Skeletal muscle tissue (tissue), 4 donors: Measurements from ENCODE around the gene DGKI. TPM values are rescaled to one million over a fixed set of nuclear protein-coding genes. Genes with fewer than 3 reads are reported as not detected.

Experiments used
- H3K27ac ChIP-seq: one replicate; pipeline ENCODE4 v1.7.0; 2013; ENCODE audit warnings: mild to moderate bottlenecking, low read depth, low read length, inconsistent platforms
- H3K27me3 ChIP-seq, 3 donors: one replicate each; pipeline ENCODE4 v1.7.0; 2013; ENCODE audit warnings: low read length in 3 of 3; ENCODE audit not compliant: control insufficient read depth in 3 of 3, insufficient read depth in 3 of 3
- H3K36me3 ChIP-seq, 3 donors: one replicate each; pipeline ENCODE4 v1.7.0; 2013; ENCODE audit warnings: low read length in 3 of 3; ENCODE audit not compliant: control insufficient read depth in 3 of 3, insufficient read depth in 3 of 3
- H3K4me1 ChIP-seq, 3 donors: one replicate each; pipeline ENCODE4 v1.7.0; 2013; ENCODE audit warnings: low read length in 3 of 3, mild to moderate bottlenecking in 3 of 3; ENCODE audit not compliant: control insufficient read depth in 3 of 3, insufficient read depth in 3 of 3
- H3K4me3 ChIP-seq, 3 donors: one replicate each; pipeline ENCODE4 v1.7.0; 2013; ENCODE audit warnings: low read length in 3 of 3
- H3K9ac ChIP-seq, 3 donors: one replicate each; pipeline ENCODE4 v1.7.0; 2013; ENCODE audit warnings: low read length in 3 of 3, mild to moderate bottlenecking in 3 of 3, moderate library complexity in 2 of 3, low read depth in 1 of 3
- H3K9me3 ChIP-seq, 3 donors: one replicate each; pipeline ENCODE4 v1.7.0; 2013; ENCODE audit warnings: low read length in 3 of 3; ENCODE audit not compliant: control insufficient read depth in 3 of 3
- total RNA-seq: library from RNA; depleted of rRNA; stranded (reverse); fragments of >200 nt; gene quantifications from one replicate; pipeline ENCODE4 v1.2.3, GENCODE V29; 2014
- donor health status: Osteomylitis.

DGKI gene
- total RNA-seq, 1 donor from 2014 or later = 1.0 TPM

DNA sequence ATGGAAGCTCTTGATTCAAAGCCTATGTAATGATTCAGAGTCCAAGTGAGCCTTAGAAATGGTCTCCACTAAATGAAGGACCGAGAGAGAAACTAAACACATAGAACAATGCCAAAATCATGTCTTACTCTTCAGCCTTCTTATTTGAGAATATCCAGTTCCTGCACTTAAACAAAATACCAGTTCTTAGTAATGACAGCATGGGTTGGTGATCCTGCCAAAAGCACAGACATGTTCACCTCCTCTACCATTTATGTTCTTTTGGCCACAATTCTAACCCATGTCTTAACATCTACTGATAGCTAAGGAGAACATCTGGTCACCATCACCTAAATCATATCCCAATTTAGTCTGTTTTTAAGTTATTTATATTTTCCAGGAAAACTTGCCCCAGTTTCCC lies 263.6 kb downstream of the DGKI start:
- H3K36me3 ChIP-seq = no peaks in the 10 kb centered on the region
- peaks cover 0 to 3% (median 0%) of the 10 kb centered on the region in 3 donors for H3K27me3 ChIP-seq
- no peak overlapping the region for H3K4me3 ChIP-seq
- no peak overlapping the region for H3K9ac ChIP-seq
- H3K27ac ChIP-seq = no peak overlapping the region
- H3K9me3 ChIP-seq = no peaks in the 10 kb centered on the region
- H3K4me1 ChIP-seq = no peaks in the 10 kb centered on the region

DNA sequence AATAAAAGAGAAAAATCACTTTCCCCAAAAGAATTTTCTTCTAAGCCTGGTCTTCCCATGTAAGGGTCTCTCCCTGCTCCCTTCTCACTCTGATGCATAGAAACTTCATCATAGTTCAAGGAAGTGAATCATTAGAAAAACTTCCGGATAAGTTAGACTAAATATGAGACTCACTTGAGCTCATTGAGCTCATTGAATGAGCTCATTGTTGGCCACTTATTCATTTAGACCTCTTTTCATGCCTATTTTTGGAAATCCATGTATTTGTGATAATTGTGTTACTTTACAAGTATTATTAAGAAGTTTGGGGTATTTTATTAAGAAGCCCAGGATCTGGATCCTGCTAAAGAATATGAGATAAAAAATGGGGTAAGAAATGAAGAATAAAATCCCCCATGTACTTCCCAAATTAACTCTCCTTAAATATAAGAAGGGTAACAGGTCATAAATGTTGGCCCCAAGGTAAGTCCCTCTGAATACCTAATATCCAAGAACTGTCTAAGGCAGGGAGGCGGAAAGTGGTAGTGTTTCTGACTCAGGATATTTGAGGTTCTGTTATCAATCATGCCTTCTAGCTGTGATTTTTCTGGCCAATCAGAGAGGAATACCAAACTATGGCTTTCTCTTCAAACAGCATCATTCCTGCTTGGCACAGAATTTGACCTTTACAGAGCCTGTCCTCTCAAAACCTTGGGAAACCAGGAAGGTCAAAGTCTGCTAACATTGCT lies 266.7 kb downstream of the DGKI start:
- Histone ChIP-seq H3K4me1 (no peaks in the 10 kb centered on the region), H3K27ac (no peak overlapping the region), H3K27me3 (peaks cover 0 to 3% (median 0%) of the 10 kb centered on the region in 3 donors), H3K9me3 (no peaks in the 10 kb centered on the region), H3K9ac (no peak overlapping the region), H3K36me3 (no peaks in the 10 kb centered on the region), H3K4me3 (no peak overlapping the region)

DNA sequence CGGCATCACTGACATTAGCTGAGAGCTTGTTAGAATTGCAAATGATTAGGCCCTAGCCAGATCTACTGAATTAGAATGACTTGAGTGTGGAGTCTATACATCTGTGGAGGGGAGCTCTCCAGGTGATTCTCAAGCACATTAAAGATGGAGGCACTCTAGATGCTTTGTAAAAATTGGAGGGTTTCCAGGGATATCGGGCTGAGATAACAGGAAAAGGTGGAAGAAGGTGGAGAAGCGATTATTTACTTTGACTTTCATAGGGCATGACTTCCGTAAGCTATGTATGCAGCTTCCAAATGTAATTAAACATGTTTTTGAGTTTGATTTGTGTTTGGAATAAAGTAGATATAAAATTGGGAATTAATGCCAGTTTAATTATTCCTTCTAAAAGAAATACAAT lies 268.2 kb downstream of the DGKI start:
- no peak overlapping the region for H3K9ac ChIP-seq
- no peak overlapping the region for H3K27ac ChIP-seq
- H3K36me3 ChIP-seq = no peaks in the 10 kb centered on the region
- no peak overlapping the region for H3K4me3 ChIP-seq
- peaks cover 0 to 3% (median 0%) of the 10 kb centered on the region in 3 donors for H3K27me3 ChIP-seq
- H3K4me1 ChIP-seq = no peaks in the 10 kb centered on the region
- no peaks in the 10 kb centered on the region for H3K9me3 ChIP-seq

DNA sequence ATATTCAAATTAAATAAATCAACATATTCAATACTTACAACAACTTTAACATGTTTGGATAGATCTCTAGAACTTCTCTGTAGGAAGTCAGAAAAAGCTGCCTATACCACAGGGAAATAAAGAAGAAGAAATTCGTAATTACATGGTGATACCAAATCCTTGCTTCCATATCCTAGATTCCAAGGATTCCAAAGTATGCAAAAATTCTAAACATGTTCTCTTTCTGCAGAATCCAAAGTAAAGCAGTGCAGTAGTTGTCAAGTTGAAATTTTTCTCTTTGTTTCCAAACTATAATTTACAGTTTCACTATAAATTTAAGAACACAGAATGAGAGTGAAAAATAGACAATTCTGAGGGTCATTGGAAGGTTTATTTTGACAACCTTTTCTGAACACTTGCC lies 269.6 kb downstream of the DGKI start:
- H3K36me3 ChIP-seq = no peaks in the 10 kb centered on the region
- no peaks in the 10 kb centered on the region for H3K9me3 ChIP-seq
- peaks cover 0 to 3% (median 0%) of the 10 kb centered on the region in 3 donors for H3K27me3 ChIP-seq
- H3K9ac ChIP-seq = no peak overlapping the region
- H3K27ac ChIP-seq = no peak overlapping the region
- H3K4me1 ChIP-seq = no peaks in the 10 kb centered on the region
- H3K4me3 ChIP-seq = no peak overlapping the region

DNA sequence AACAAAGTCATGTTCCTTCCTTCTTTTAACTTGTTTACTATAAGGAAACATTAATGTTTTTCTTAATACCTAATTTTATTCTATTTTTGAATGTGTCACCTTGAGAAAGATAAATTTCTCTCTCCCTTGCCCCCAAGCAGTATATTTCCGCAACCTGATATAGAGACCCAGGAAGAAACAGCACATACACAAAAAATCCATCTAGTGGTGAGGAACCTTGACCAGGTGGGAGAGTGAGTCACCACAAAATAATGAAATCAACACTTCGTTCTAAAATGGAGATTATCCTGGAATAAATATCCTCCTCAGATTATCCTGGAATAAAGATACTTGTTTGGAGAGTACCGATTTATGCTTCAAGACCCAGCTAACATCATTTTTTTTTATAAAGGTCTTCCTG lies 270.3 kb downstream of the DGKI start:
- Histone ChIP-seq H3K9me3 (no peaks in the 10 kb centered on the region), H3K4me3 (no peak overlapping the region), H3K4me1 (no peaks in the 10 kb centered on the region), H3K27ac (no peak overlapping the region), H3K36me3 (no peaks in the 10 kb centered on the region), H3K27me3 (peaks cover 0 to 1% (median 0%) of the 10 kb centered on the region in 3 donors), H3K9ac (no peak overlapping the region)

DNA sequence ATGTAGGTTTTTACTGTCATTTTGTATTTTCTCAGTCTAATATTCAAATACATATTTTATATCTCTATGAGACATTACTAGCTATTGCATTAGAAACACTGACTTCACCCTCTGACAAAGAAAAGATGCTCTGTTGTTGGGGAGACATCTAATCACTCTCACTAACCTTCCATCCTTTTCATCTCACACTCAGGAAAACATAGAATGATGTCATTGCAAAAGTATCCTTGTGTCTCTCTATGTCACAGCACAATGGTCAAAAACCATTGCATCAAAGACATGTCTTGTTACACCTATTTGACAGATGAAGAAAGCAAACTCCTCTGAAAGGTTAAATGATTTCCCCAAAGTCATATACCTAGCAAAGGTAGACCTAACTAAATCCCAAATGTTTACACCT lies 272.0 kb downstream of the DGKI start:
- no peaks in the 10 kb centered on the region for H3K4me1 ChIP-seq
- no peak overlapping the region for H3K27ac ChIP-seq
- no peak overlapping the region for H3K9ac ChIP-seq
- no peaks in the 10 kb centered on the region for H3K36me3 ChIP-seq
- no peaks in the 10 kb centered on the region for H3K9me3 ChIP-seq
- H3K27me3 ChIP-seq = no peaks in the 10 kb centered on the region
- H3K4me3 ChIP-seq = no peak overlapping the region

DNA sequence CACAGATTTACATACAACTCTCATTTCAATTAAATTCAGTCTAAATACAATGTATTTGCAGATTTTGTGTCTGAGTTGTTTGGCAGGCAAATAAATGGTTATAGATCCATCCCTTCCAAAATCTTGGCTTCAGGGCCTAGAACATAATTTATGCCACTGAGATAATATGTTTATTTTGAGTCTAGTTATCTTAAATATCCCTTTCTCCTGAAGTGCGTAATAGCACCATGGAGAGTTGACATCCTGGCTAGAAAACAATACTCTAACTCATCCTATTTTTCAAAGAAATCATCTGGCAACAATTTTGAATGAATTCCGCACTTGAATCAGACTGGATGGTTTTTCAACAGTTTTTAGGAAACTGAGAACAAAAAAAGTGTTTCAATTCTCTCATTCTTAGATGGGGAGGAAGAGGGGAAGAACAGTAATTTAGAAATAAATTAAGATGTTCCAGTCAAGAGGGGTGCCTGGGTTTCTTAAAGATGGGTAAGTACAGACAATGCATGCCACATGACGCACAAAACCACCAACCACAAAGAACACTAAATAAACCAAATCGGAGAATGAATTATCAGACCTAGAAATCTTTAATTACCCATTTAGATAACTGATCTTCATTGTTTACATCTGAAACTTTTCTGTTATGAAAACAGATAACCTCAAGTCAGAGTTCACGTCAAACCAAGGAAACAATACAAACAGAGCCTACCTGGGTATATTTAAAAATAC lies 274.6 kb downstream of the DGKI start:
- H3K36me3 ChIP-seq = no peaks in the 10 kb centered on the region
- no peaks in the 10 kb centered on the region for H3K4me1 ChIP-seq
- H3K9me3 ChIP-seq = no peaks in the 10 kb centered on the region
- no peak overlapping the region for H3K4me3 ChIP-seq
- H3K9ac ChIP-seq = no peak overlapping the region
- H3K27me3 ChIP-seq = no peaks in the 10 kb centered on the region
- H3K27ac ChIP-seq = no peak overlapping the region

DNA sequence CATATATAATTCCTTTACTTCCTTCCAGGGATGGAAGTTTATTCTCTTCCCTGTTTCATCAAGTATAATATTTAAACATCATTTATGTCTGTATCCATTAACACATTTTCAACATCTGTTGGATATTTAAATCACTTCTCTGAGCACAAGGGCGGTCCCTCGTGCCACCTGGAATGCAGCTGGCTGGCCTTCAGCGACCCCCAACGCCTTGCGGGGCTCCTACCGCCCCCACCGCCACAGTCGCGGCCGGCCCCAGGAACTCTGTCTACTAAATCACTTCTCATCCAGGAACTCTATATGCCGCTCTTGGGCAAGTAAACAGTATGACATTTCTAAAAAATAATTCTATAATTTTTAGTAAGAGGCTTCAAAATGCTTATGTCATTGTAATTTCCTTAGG lies 282.1 kb downstream of the DGKI start:
- H3K36me3 ChIP-seq = no peaks in the 10 kb centered on the region
- no peak overlapping the region for H3K4me3 ChIP-seq
- H3K4me1 ChIP-seq = no peaks in the 10 kb centered on the region
- H3K27me3 ChIP-seq = no peaks in the 10 kb centered on the region
- H3K27ac ChIP-seq = no peak overlapping the region
- H3K9ac ChIP-seq = no peak overlapping the region
- peaks cover 0 to 2% (median 2%) of the 10 kb centered on the region in 3 donors for H3K9me3 ChIP-seq

DNA sequence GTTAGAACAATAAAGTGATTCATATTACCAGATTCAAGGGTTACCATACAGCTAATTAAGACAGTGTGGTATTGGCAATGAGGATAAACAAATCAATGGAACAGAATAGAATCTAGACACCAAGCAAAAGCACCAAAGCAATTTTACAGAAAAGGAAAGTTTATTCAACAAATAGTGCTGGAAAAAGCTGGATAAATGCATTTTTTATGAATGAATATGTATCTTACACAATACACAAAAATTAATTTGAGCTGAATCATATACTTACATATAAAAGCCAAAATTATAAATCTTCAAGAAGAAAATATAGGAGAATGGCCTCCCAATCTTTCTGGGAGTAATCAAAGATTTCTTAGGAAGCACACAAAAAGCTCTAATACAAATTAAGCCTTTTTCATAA lies 282.8 kb downstream of the DGKI start:
- Histone ChIP-seq H3K9ac (no peak overlapping the region), H3K27me3 (no peaks in the 10 kb centered on the region), H3K4me1 (no peaks in the 10 kb centered on the region), H3K9me3 (peaks cover 0 to 2% (median 2%) of the 10 kb centered on the region in 3 donors), H3K27ac (no peak overlapping the region), H3K36me3 (no peaks in the 10 kb centered on the region), H3K4me3 (no peak overlapping the region)

DNA sequence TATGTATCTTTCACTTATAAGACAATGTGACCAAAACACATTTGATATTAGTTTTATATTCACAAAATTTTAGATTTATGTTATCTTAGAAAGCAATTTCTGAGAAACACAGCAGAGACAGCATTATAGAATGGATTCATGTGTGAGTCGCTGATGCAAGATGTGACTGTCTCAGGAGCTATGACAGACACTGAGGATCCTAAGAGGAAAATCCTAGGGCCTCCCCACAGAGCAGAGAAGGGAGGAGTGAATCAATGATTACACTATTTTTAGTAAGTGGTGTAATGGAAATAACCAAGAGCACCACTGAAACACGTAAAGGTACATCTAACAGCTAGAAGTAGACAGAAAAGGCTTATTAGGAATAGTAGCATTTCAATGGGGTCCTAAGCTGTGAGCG lies 299.3 kb downstream of the DGKI start:
- no peaks in the 10 kb centered on the region for H3K9me3 ChIP-seq
- no peaks in the 10 kb centered on the region for H3K36me3 ChIP-seq
- H3K27ac ChIP-seq = no peak overlapping the region
- no peaks in the 10 kb centered on the region for H3K4me1 ChIP-seq
- H3K27me3 ChIP-seq = no peaks in the 10 kb centered on the region
- H3K4me3 ChIP-seq = no peak overlapping the region
- H3K9ac ChIP-seq = no peak overlapping the region
